GM12891 (cell line): ENCODE results near the gene ZEB1.

ENCODE experiments used
- POLR2A ChIP-seq: IDR thresholded peaks from 2 replicates; pipeline ENCODE4 v1.6.1; 2011; ENCODE audit warnings: low read depth, low read length, control low read depth
- POLR2AphosphoS5 ChIP-seq: IDR thresholded peaks from 2 replicates; pipeline ENCODE4 v1.6.1; 2011; ENCODE audit warnings: low read depth, low read length, control low read depth

- TF ChIP-seq POLR2A (no peak), POLR2AphosphoS5 (no peak)
These were observed 76.7 kb downstream of the ZEB1 start for GRCh38 chr10:31395695-31396094.
